Upper lobe of left lung (tissue), 4 donors: Measurements from ENCODE around the gene TUBG2.

Experiments
- CTCF ChIP-seq, 6 experiments: fragments of 450-650 bp in 4 of 6; fragments of 200-600 bp in 2 of 6; sonication (generic) in 2 of 6; IDR thresholded peaks; one replicate each; pipeline ENCODE4 v1.5.1; 2016 to 2019; ENCODE audit warnings: antibody characterized with exemption in 6 of 6
- EP300 ChIP-seq, 4 donors: sonication (generic); formaldehyde crosslinking; IDR thresholded peaks; one replicate each; pipeline ENCODE4 v1.5.1; 2017; ENCODE audit warnings: antibody characterized with exemption in 4 of 4, control low read depth in 2 of 4
- POLR2A ChIP-seq, 4 donors: fragments of 450-650 bp; IDR thresholded peaks; one replicate each; pipeline ENCODE4 v1.5.1; 2016 to 2017; ENCODE audit warnings: antibody characterized with exemption in 4 of 4, mild to moderate bottlenecking in 2 of 4

- no peak for TF ChIP-seq EP300 (IDR thresholded peaks at IDR 0.05)
- TF ChIP-seq CTCF (IDR thresholded peaks at IDR 0.05) = no peak
- TF ChIP-seq POLR2A (IDR thresholded peaks at IDR 0.05) = no peak
Observed at GRCh38 chr17:42690596-42690995, 31.5 kb downstream of the TUBG2 start.
